GM19193 (cell line): Measurements from ENCODE around the gene WDR47.
A peak's percentile ranks its signal among the peaks of the same experiment; 100 is the strongest.

ENCODE experiments used
- POLR2A ChIP-seq: IDR thresholded peaks from 4 replicates; pipeline ENCODE4 v1.6.1; 2011; ENCODE audit not compliant: insufficient read depth, insufficient read length; ENCODE audit errors: extremely low read depth

The WDR47 gene

GRCh38 chr1:109011335-109011734 lies 30.6 kb downstream of the WDR47 start:
- TF ChIP-seq POLR2A: no peak

GRCh38 chr1:108983114-108983513 lies 58.8 kb downstream of the WDR47 start:
- no peak for TF ChIP-seq POLR2A

GRCh38 chr1:108976658-108977057 lies 65.2 kb downstream of the WDR47 start:
- TF ChIP-seq POLR2A: no peak

GRCh38 chr1:108972951-108973350 lies 69.0 kb downstream of the WDR47 start:
- no peak for TF ChIP-seq POLR2A

GRCh38 chr1:108969346-108969745 lies 72.6 kb downstream of the WDR47 start:
- no peak for TF ChIP-seq POLR2A

GRCh38 chr1:108963052-108963686 lies 78.7 kb downstream of the WDR47 start, which contains the start of gene CLCC1:
Gene CLCC1 (minus strand): TSS chr1:108963484. CDS start chr1:108950437, 13,047 bp downstream.
- peak; percentile 88 for TF ChIP-seq POLR2A

GRCh38 chr1:108962681-108963051 lies 79.2 kb downstream of the WDR47 start:
- no peak for TF ChIP-seq POLR2A

- TF ChIP-seq POLR2A: no peak
Observed at GRCh38 chr1:108961752-108962486, 80.0 kb downstream of the WDR47 start.

- no peak for TF ChIP-seq POLR2A
Observed at GRCh38 chr1:108961198-108961597, 80.7 kb downstream of the WDR47 start.

- TF ChIP-seq POLR2A: no peak
Observed at GRCh38 chr1:108960719-108961118, 81.2 kb downstream of the WDR47 start.

GRCh38 chr1:108957888-108958287 lies 84.0 kb downstream of the WDR47 start:
- TF ChIP-seq POLR2A: no peak

GRCh38 chr1:108955881-108956280 lies 86.0 kb downstream of the WDR47 start:
- TF ChIP-seq POLR2A: no peak

- no peak for TF ChIP-seq POLR2A
Observed at GRCh38 chr1:108955111-108955510, 86.8 kb downstream of the WDR47 start.

GRCh38 chr1:108953452-108953851 lies 88.5 kb downstream of the WDR47 start:
- TF ChIP-seq POLR2A: no peak

GRCh38 chr1:108951242-108951641 lies 90.7 kb downstream of the WDR47 start:
- TF ChIP-seq POLR2A: no peak

GRCh38 chr1:108949044-108949443 lies 92.9 kb downstream of the WDR47 start:
- TF ChIP-seq POLR2A: no peak
